ENCODE results near the gene FASN. TPM values are rescaled to one million over a fixed set of nuclear protein-coding genes. Genes with fewer than 3 reads are reported as not detected.

FASN gene
- polyA plus RNA-seq, 4 donors: 29.5 to 65.2 (median 45.9) TPM

DNA sequence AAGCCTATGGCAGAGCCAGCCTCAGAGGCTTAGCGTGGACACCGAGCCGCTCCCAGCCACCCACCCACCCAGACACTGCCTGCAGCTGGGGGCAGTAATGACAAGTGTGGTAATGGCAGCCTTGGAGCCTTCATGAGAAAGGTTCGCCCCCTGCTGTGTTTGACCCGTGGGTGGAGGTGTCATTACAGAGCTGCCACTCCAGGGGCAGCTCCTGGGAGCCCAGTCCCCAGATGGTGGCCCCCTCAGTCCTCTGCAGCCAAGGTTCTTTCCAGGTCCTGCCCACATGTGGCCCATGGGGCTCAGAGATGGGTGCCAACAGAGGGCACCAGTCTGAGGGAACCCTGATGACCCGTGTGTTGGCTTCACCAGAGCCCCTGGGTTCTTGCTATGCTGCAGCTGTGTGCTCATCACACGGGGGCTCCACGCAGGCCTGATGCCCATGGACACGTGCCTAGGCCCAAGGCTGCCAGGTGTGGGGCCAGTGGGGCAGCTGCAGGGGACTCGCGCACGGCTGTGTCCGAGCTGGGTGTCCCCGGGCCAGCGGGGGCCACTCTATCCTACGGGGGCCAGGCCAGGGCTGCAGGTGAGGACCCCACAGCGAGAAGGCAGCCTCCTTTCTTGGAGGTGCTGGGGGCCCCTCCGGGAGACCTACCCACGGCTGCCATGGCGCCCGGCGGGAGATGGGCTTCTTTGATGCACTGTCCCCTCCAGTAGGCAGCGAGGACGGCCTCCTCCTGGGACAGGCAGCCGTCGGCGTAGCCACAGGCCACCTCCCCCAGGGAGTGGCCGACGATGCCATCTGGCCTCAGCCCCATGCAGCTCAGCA, 8.1 kb downstream of the FASN start:
- DNase-seq (ENCODE audit: low read depth in 4 of 4, low spot score in 2 of 4): no peak

- no peak for DNase-seq (ENCODE audit: low read depth in 4 of 4, low spot score in 2 of 4)
These were observed 9.0 kb downstream of the FASN start for GRCh38 chr17:82088838-82089722.

DNA sequence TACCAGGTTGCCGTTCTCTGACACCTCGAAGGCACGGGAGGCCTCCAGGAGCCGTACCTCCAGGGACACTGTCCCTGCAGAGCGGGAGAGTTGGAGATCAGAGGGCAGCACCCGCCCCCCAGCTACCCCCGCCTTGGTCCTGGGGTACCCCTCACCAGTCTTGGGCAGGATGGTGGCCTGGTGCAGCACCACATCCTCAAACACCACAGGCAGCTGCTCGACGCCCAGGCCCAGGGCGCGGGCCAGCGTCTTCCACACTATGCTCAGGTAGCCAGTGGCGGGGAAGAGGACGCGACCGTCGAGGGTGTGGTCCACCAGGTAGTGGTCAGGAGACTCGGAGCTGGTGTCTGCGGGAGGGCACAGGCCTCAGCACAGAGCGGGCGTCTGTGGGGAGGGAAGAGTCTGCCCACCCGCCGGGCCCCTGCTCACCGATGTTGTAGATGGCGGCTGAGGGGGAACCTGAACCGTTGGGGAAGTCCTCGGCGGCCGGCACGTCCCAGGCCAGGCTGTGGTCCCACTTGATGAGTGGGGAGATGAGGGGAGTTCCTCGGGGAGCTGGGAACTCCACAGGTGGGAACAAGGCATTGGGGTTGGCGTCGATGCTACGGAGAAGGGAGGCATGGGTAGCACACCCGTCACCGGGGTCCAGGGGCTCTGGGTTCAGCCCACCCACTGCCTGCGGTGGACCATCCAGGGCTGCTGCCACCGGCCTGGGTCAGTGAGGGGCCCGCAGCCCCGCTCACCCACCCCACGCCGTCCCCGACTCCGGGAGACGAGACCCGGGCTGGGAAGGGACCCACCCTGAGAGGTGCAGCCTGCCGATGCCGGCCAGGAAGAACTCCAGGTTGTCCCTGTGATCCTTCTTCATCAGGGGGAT, 9.8 kb downstream of the FASN start:
- no peak for DNase-seq (ENCODE audit: low read depth in 4 of 4, low spot score in 2 of 4)

DNA sequence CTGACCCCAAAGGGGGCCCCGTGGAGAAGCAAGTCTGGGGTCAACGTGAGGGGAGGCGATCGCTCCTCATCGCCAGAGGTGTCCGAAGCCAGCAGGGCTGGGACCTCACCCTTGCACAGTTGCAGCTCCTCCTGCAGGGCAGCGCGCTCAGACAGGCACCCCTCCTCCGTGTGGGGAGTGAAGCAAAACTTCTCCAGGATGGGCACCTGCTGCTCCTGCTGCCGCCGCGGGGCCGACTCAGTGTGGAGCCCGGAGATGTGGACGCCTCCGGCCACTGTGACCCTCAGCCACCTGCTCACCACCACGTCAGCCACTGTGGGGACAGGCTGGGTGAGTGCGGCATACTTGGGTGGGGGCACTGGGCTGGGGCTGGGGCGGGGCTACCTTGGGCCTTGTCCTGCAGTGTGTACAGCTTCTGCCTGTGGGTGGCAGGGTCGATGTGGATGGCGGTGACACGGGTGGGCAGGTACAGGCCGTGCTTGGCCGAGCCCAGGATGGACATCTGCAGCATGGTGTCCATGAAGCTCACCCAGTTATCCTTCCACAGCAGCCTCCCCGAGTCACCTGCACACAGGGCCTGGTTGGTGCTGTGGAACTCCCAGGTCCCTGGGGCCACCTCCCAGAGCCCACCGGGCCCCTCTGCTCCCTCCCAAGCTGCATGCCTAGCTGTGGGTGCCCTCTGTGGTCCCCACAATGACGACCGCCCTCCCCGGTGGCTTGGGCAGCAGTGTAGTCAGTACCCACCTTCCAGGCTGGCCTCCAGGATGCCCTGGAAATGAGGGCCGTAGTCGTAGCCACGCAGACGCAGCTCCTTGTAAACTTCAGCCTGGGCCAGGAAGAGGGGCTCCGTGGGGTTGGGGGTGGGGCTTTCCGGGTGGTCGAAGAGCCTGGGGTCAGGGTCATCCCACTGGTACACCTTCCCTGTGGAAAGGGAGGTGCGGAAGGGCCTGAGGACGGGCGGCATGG, 10.8 kb downstream of the FASN start:
- DNase-seq (ENCODE audit: low read depth in 4 of 4, low spot score in 2 of 4): no peak

DNA sequence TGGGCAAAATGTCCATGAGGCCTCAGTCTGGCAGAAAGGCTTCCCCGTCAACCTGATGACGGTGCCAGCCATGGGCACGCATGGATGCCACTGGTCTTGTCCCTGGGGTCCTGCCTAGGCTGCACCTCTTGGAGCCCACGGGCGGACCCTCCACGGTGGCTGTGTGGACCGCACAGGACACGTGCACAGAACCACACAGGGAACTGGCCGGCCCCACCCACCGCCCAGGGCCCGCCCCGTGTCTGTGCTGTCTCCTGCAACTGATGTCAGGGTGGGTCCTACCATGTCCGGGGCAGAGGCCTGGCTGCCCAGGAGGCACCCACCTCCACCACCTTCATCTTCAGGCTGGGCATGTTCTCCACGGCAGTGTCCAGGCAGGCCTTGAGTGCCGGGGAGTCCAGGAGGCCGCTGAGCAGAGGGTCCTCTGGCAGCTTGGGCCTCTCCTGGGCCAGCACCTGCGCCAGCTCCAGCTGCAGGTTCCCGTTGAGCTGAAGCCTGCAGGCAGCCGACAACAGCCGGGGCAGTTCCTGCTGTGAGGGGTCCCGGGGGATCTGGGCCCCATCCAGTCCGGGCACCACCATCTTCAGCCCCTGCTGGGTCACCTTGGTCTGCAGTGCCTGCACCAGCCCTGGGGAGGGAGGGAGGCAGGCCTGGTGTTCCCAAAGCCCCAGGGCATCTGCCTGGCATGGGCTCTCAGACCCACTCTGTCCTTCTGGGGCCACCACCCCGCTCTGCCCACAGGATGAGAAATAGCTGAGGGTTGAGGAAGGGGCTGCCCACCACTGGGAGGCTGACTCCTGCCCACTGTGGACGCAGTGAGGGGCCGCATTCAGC, 11.9 kb downstream of the FASN start:
- DNase-seq (ENCODE audit: low read depth in 4 of 4, low spot score in 2 of 4): no peak

- no peak for DNase-seq (ENCODE audit: low read depth in 4 of 4, low spot score in 2 of 4)
These were observed 12.8 kb downstream of the FASN start for GRCh38 chr17:82085031-82085861.

GRCh38 chr17:82084373-82085030, 13.5 kb downstream of the FASN start:
- DNase-seq (ENCODE audit: low read depth in 4 of 4, low spot score in 2 of 4): no peak

DNA sequence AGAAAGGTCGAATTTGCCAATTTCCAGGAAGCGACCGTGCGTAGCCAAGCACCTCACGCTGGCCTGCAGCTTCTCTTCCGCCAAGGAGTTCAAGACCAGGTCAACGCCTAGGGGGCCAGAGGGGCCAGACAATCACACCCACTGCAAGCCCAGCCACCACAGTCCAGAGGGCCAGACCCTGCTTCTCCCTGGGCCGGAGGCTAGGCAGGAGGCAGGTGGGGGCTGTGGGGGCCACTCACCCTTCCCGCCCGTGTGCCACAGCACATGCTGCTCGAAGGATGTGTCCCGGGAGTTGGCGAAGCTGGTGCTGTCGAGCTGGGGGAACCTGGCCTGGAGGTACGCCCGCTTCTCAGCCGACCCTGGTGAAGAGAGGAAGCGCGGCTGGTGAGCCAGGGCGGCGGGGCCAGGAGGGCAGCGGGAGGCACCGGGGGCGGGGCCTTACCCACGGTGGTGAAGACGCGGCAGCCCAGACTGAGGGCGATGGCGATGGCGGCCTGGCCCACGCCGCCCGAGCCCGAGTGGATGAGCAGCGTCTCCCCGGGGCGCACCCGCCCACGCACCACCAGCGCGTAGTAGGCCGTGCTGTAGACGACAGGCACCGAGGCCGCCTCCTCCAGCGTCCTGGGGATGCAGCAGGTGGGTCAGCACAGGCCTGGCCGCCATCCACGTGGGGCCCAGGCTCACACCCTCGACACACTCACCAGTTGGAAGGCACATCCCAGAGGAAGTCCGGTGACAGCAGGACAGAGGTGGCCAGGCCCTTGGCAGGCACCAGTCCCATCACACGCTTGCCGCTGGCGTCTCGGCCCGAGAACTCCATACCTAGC, 14.3 kb downstream of the FASN start:
- no peak for DNase-seq (ENCODE audit: low read depth in 4 of 4, low spot score in 2 of 4)

- no peak for DNase-seq (ENCODE audit: low read depth in 4 of 4, low spot score in 2 of 4)
These were observed 15.0 kb downstream of the FASN start for GRCh38 chr17:82083009-82083408.

GRCh38 chr17:82082456-82082855, 15.6 kb downstream of the FASN start:
- DNase-seq (ENCODE audit: low read depth in 4 of 4, low spot score in 2 of 4): no peak

GRCh38 chr17:82081966-82082365, 16.1 kb downstream of the FASN start:
- no peak for DNase-seq (ENCODE audit: low read depth in 4 of 4, low spot score in 2 of 4)

- no peak for DNase-seq (ENCODE audit: low read depth in 4 of 4, low spot score in 2 of 4)
These were observed 16.5 kb downstream of the FASN start for GRCh38 chr17:82081546-82081945.

- DNase-seq (ENCODE audit: low read depth in 4 of 4, low spot score in 2 of 4): no peak
These were observed 17.1 kb downstream of the FASN start for GRCh38 chr17:82080789-82081464.

- DNase-seq (ENCODE audit: low read depth in 4 of 4, low spot score in 2 of 4): no peak
These were observed 17.8 kb downstream of the FASN start for GRCh38 chr17:82080048-82080788.

DNA sequence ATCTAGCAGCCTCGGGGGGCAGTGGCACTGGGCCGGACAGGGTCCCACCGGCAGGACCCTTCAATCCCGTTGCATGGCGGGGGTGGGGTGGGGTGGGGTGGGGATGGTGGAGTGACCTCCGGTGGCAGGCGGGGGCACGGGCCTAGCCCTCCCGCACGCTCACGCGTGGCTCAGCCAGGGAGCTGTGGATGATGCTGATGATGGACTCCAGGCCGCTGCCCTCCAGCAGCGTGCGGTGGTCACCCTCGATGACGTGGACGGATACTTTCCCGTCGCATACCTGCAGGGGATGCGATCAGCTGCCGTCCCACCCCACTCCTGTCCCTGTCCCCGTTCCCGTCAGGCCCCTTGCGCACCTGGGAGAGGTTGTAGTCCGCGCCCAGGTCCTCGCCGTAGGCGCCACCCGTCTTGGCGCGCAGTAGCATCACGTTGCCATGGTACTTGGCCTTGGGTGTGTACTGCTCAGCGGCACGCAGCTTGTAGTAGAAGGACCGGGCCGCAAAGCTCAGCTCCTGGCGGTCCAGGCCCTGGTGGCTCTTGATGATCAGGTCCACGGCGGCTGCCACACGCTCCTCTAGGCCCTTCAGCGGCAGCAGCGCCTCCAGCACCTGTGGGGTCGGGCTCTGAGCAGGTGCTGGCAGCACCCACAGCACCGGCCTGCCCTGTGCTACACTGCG, 18.9 kb downstream of the FASN start:
- no peak for DNase-seq (ENCODE audit: low read depth in 4 of 4, low spot score in 2 of 4)

Measured in left renal cortex interstitium (tissue), 4 donors.